Astrocyte (in vitro differentiated cells and primary cell): ENCODE results near the gene CAV1. TPM values are rescaled to one million over a fixed set of nuclear protein-coding genes. Genes with fewer than 3 reads are reported as not detected.

Experiments used
- DNase-seq: peaks from one replicate; pipeline ENCODE4 v3.0.0-alpha.2; 2010; ENCODE audit warnings: low read depth
- FAIRE-seq: peaks from 2 replicates; lab custom pipeline; 2011; peaks lifted over from hg19 to GRCh38; lab: Jason Lieb, UNC
- H2AFZ ChIP-seq: 2 replicates; pipeline ENCODE4 v1.6.0; 2012; ENCODE audit warnings: low read depth, low read length, inconsistent platforms
- H3K27ac ChIP-seq: 2 replicates; pipeline ENCODE4 v1.5.1; 2011; ENCODE audit warnings: low read depth, low read length, inconsistent platforms
- H3K27me3 ChIP-seq: 2 replicates; pipeline ENCODE4 v1.6.0; 2011; ENCODE audit warnings: low read length, inconsistent platforms; ENCODE audit not compliant: insufficient read depth
- H3K36me3 ChIP-seq: 2 replicates; pipeline ENCODE4 v1.5.1; 2011; ENCODE audit warnings: low read length, inconsistent platforms; ENCODE audit not compliant: insufficient read depth
- H3K4me1 ChIP-seq: 2 replicates; pipeline ENCODE4 v1.5.1; 2011; ENCODE audit warnings: low read length, inconsistent platforms; ENCODE audit not compliant: insufficient read depth
- H3K4me2 ChIP-seq: 2 replicates; pipeline ENCODE4 v1.6.0; 2012; ENCODE audit warnings: low read length, inconsistent platforms
- H3K4me3 ChIP-seq: 2 replicates; pipeline ENCODE4 v1.5.1; 2011; ENCODE audit warnings: low read depth, mild to moderate bottlenecking, low read length, inconsistent platforms; ENCODE audit not compliant: insufficient read depth
- H3K79me2 ChIP-seq: 2 replicates; pipeline ENCODE4 v1.6.0; 2012; ENCODE audit warnings: mild to moderate bottlenecking, low read length, inconsistent platforms; ENCODE audit not compliant: insufficient read depth
- H3K9ac ChIP-seq: 2 replicates; pipeline ENCODE4 v1.6.0; 2012; ENCODE audit warnings: mild to moderate bottlenecking, low read length, inconsistent platforms
- H3K9me3 ChIP-seq: 2 replicates; pipeline ENCODE4 v1.5.1; 2012; ENCODE audit warnings: low read depth, mild to moderate bottlenecking, low read length, inconsistent platforms; ENCODE audit not compliant: insufficient read depth
- H4K20me1 ChIP-seq: 2 replicates; pipeline ENCODE4 v1.6.0; 2012; ENCODE audit warnings: low read length, inconsistent platforms; ENCODE audit not compliant: insufficient read depth
- H3K27ac Mint-ChIP-seq: one replicate; pipeline ENCODE4 v1.8.0; 2021; ENCODE audit warnings: mild to moderate bottlenecking, mixed read lengths; ENCODE audit not compliant: unreplicated experiment
- H3K27me3 Mint-ChIP-seq: one replicate; pipeline ENCODE4 v1.8.0; 2021; ENCODE audit warnings: low read depth, mixed read lengths; ENCODE audit not compliant: unreplicated experiment
- H3K36me3 Mint-ChIP-seq: one replicate; pipeline ENCODE4 v1.8.0; 2021; ENCODE audit warnings: low read depth, mixed read lengths; ENCODE audit not compliant: unreplicated experiment
- H3K4me1 Mint-ChIP-seq: one replicate; pipeline ENCODE4 v1.8.0; 2021; ENCODE audit warnings: low read depth, mixed read lengths; ENCODE audit not compliant: unreplicated experiment
- H3K4me3 Mint-ChIP-seq: one replicate; pipeline ENCODE4 v1.8.0; 2021; ENCODE audit warnings: mild to moderate bottlenecking, moderate library complexity, mixed read lengths; ENCODE audit not compliant: unreplicated experiment
- H3K9me3 Mint-ChIP-seq: one replicate; pipeline ENCODE4 v1.8.0; 2021; ENCODE audit warnings: mild to moderate bottlenecking, mixed read lengths; ENCODE audit not compliant: unreplicated experiment
- EZH2 ChIP-seq: IDR thresholded peaks from 2 replicates; pipeline ENCODE4 v1.6.1; 2012; ENCODE audit warnings: mild to moderate bottlenecking, low read length, inconsistent platforms; ENCODE audit not compliant: insufficient read depth
- total RNA-seq: library from RNA; stranded (reverse); gene quantifications from 2 replicates; pipeline ENCODE4 v1.2.1, GENCODE V29; 2021
- TF ChIP-seq, protein P1 (sequence below): IDR thresholded peaks from 2 replicates; pipeline ENCODE4 v1.5.1; 2011; ENCODE audit warnings: low read depth, mild to moderate bottlenecking, inconsistent platforms, low read length, moderate library complexity; ENCODE audit not compliant: insufficient read depth

CAV1 gene
- total RNA-seq, 1 donor from 2014 or later, result 472 TPM

- FAIRE-seq, result peak; percentile 5
Measured at GRCh38 chr7:116492654-116493109, 32.2 kb upstream of the CAV1 start.

DNA sequence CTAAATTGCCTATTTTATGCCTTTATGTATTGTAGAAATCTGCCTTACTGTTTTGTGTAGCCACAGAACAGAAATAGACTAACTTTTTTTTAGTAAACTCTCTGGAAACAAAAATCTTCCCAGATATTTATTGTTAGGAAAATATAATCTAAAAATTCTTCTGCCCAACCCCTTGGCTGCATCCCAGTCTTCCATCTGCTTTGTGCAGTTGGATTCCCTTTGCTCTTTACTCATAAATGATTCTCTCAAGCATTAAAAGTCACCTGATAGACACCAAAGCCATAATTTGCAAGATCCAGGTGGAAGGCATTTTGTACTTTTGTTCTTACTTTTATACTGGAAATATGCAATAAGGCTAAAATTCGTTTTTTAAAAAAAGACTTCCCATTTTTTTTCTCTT lies 31.4 kb upstream of the CAV1 start:
- Mint-ChIP-seq H3K27me3 (no peaks in the 10 kb centered on the region), H3K4me3 (no peak overlapping the region), H3K36me3 (no peaks in the 10 kb centered on the region), H3K27ac (no peak overlapping the region), H3K9me3 (peaks cover 4% of the 10 kb centered on the region), H3K4me1 (peaks cover 13% of the 10 kb centered on the region)
- DNase-seq, result no peak
- H3K36me3 ChIP-seq, result no peaks in the 10 kb centered on the region
- H3K9me3 ChIP-seq, result no peaks in the 10 kb centered on the region
- H3K27me3 ChIP-seq, result no peaks in the 10 kb centered on the region
- H3K4me2 ChIP-seq, result no peak overlapping the region
- H3K4me3 ChIP-seq, result no peak overlapping the region
- H2AFZ ChIP-seq, result no peak overlapping the region
- TF ChIP-seq, protein P1, sequence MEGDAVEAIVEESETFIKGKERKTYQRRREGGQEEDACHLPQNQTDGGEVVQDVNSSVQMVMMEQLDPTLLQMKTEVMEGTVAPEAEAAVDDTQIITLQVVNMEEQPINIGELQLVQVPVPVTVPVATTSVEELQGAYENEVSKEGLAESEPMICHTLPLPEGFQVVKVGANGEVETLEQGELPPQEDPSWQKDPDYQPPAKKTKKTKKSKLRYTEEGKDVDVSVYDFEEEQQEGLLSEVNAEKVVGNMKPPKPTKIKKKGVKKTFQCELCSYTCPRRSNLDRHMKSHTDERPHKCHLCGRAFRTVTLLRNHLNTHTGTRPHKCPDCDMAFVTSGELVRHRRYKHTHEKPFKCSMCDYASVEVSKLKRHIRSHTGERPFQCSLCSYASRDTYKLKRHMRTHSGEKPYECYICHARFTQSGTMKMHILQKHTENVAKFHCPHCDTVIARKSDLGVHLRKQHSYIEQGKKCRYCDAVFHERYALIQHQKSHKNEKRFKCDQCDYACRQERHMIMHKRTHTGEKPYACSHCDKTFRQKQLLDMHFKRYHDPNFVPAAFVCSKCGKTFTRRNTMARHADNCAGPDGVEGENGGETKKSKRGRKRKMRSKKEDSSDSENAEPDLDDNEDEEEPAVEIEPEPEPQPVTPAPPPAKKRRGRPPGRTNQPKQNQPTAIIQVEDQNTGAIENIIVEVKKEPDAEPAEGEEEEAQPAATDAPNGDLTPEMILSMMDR, result no peak
- no peak for TF ChIP-seq EZH2
- no peaks in the 10 kb centered on the region for H3K79me2 ChIP-seq
- H3K27ac ChIP-seq, result no peak overlapping the region
- no peak overlapping the region for H3K9ac ChIP-seq
- no peaks in the 10 kb centered on the region for H4K20me1 ChIP-seq
- FAIRE-seq, result no peak
- no peaks in the 10 kb centered on the region for H3K4me1 ChIP-seq

More at GRCh38 chr7:116492654-116493109, 32.2 kb upstream of the CAV1 start:
- no peaks in the 10 kb centered on the region for H4K20me1 ChIP-seq
- DNase-seq, result no peak
- no peaks in the 10 kb centered on the region for H3K9me3 ChIP-seq
- peaks cover 6% of the 10 kb centered on the region for H3K4me1 Mint-ChIP-seq
- no peaks in the 10 kb centered on the region for H3K27me3 Mint-ChIP-seq
- no peak overlapping the region for H3K4me3 ChIP-seq
- no peak overlapping the region for H2AFZ ChIP-seq
- H3K36me3 ChIP-seq, result no peaks in the 10 kb centered on the region
- peaks cover 4% of the 10 kb centered on the region for H3K9me3 Mint-ChIP-seq
- H3K27ac Mint-ChIP-seq, result no peak overlapping the region
- no peaks in the 10 kb centered on the region for H3K27me3 ChIP-seq
- no peaks in the 10 kb centered on the region for H3K4me1 ChIP-seq
- no peak overlapping the region for H3K4me2 ChIP-seq
- no peak overlapping the region for H3K4me3 Mint-ChIP-seq
- TF ChIP-seq, protein P1, result no peak
- TF ChIP-seq EZH2, result no peak
- H3K27ac ChIP-seq, result no peak overlapping the region
- H3K36me3 Mint-ChIP-seq, result no peaks in the 10 kb centered on the region
- H3K9ac ChIP-seq, result no peak overlapping the region
- H3K79me2 ChIP-seq, result no peaks in the 10 kb centered on the region

DNA sequence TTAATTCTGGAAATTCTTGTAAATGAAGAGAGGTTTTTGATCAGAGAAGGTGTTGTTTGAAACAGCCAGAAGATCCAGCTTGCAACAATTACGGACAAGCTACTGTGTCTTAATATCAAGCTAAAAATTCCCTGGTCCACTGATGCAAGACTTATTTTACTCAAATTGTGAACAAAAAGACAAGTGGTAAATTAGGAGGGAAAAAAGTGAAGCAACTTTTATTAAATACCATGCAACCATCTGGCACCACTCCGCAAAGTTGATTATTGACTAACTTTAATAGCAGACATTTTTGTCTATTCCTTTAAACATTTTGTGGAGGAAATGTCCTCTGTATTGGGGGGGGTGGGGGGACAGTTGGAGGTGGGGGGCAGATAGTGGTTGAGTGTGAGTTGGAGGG lies 30.4 kb upstream of the CAV1 start:
- H3K27ac ChIP-seq, result no peak overlapping the region
- peaks cover 16% of the 10 kb centered on the region for H3K4me1 Mint-ChIP-seq
- FAIRE-seq, result no peak

More for the DNA sequence above, 30.4 kb upstream of the CAV1 start:
- H3K36me3 Mint-ChIP-seq, result no peaks in the 10 kb centered on the region
- no peak overlapping the region for H3K27ac Mint-ChIP-seq
- no peaks in the 10 kb centered on the region for H3K27me3 ChIP-seq
- H3K4me2 ChIP-seq, result no peak overlapping the region
- peaks cover 4% of the 10 kb centered on the region for H3K9me3 Mint-ChIP-seq
- H3K27me3 Mint-ChIP-seq, result no peaks in the 10 kb centered on the region
- TF ChIP-seq, protein P1, result no peak
- TF ChIP-seq EZH2, result no peak
- H3K36me3 ChIP-seq, result no peaks in the 10 kb centered on the region
- no peaks in the 10 kb centered on the region for H3K79me2 ChIP-seq
- no peaks in the 10 kb centered on the region for H3K9me3 ChIP-seq
- no peak overlapping the region for H3K4me3 Mint-ChIP-seq
- H3K4me3 ChIP-seq, result no peak overlapping the region
- H4K20me1 ChIP-seq, result no peaks in the 10 kb centered on the region
- H3K9ac ChIP-seq, result no peak overlapping the region
- no peak for DNase-seq
- no peak overlapping the region for H2AFZ ChIP-seq
- H3K4me1 ChIP-seq, result peaks cover 4% of the 10 kb centered on the region
